GM21515 (cell line): ENCODE data around the gene ACSL6.

Experiments
- ATAC-seq: cut with Tn5 transposase; IDR thresholded peaks from one replicate; pipeline ENCODE4 v1.9.1; 2021; ENCODE audit not compliant: unreplicated experiment

The ACSL6 gene

DNA sequence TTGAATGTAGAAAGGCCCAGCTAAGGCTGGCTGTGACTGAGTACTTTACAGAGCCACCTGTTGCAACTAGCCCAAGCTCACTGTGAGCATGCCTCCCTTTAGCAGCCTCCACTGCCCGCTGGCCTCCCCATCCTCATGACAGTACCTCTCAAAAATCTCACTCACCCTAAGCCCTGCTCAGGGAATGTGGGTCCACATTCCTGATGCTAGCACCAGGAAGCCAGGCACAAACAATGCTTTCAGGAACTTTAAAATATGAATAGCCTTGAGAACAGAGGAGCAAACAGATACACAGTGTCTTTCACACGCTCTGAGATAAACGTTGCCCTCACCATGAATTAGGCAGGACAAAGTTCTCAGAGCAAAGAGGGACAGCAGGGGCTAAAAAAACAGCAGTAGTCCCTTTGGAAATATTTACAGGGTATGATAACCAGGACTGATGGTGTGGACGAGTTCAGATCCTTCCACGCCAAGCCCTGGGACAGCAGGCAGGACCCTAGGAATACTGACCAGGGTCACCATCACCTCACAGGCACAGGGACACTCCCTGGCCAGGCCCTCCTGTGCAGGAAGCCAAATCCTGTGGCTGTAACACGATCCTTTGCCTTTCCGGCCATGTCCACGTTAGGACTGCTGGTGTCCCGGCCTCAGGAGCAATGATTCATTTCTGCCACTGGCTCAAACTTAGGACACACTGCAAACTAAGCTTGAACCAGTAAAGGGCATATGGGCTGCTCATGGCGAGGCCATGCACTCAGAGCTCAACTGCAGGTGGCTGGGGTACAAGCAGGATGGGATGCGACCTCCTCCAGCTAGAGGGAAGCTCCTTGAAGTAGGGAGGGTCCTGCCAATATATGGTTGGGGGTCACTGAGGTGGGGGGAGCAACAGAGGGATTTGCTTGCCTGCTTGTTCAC lies 9.6 kb downstream of the ACSL6 start:
- no peak for ATAC-seq

DNA sequence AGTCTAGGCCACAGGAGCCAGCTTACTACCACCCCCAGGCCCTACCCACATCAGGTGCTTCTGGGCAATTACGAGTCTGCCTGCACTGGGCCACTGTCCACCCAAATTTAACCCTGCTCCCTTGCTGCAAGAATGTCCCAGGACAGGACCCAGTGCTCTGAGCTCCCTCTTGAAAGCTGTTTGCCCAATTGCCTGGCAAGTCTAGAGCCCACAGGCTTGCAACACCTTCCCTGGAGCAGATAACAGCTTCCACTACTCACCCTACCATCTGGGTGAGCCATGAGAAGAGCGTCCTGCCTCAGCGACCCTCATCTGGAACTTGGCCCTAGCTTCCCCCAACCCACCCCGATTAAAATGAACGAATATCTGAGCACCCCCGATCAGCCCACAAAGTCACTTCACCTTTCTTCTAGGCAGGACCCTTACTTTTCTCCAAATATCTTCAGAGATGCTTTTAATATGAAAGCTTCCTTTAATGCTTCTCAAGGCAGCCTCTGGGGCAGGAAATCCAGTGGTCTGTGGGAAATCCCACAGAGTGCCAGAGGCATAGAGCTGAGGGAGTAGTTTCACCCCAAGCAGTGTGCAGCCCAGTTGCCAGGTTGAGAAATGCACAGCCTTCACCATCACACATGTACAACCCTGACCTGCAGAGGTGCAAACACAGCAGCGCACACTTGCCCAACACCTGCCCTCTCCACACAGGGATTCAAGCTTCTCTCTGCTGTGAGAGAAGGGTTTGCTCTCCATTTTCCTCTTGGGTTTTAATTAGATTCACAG lies 10.6 kb downstream of the ACSL6 start:
- no peak for ATAC-seq

DNA sequence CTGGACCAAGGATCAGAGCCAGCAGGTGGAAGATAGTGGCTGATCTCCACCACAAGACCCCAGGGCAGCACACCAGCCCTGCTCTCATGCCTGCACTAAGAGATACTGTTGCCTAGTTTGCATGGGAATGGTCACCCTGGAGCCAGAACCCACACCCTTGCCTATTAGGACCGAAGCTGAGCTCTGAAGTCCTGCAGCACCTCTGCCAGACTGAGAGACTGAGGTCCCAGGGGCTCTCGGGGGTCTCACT lies 11.3 kb downstream of the ACSL6 start:
- ATAC-seq, result no peak

DNA sequence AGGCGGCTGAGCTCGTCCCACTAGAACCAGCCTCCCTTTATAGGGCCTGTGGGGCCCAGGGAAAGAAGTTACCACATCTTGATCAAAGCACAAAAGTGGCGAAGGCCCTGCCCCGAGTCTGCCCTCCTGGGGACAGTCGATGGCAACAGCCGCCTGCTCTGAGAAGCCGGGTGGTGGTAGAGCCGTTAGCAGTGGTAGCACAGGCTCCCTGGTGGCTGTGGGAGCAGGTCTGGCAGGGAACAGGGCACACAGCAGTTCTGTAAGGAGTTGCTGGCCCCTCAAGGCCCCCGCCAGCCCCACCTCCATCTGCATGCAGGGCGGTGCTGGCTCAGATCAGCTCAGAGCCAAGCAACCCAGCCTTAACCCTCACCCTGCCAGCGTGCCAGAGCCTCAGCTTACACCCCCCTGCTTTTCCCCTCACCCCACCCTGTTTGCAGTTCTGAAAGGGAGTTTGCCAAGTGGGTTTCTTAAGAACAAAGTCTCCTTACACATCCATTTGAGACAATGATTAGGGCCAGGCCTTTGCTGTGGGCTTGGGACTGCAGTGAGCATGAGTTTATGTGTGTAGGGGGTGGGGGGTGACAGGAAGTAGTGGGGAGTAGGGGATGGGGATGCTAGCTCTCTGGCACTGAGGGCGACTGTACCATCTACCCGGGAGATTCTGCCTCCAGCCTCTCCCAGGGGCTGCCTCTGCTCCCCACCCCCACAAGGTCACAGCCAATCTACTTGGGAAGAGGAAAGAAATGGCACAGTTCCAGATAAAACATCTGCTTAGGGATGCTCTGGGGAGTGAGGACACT lies 11.8 kb downstream of the ACSL6 start:
- no peak for ATAC-seq

DNA sequence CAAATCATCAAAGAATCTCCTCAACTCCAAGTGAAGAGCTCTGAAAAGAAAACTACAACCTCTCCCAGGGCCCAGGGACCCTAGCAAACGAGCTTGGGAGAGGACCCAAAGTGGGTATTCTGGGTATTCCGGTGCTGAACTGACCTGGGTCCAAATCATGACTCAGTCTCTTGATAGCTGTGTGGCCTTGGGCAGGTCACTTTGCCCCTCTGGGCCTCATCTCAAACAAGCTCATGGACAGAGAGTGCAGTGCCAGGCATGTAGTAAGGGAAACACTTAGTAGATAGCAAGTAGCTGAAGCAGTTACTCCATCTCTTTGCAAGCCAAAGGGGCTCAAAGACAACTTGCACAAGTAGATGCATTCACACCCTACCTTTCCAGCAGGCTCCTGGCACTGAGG lies 12.4 kb downstream of the ACSL6 start:
- no peak for ATAC-seq

DNA sequence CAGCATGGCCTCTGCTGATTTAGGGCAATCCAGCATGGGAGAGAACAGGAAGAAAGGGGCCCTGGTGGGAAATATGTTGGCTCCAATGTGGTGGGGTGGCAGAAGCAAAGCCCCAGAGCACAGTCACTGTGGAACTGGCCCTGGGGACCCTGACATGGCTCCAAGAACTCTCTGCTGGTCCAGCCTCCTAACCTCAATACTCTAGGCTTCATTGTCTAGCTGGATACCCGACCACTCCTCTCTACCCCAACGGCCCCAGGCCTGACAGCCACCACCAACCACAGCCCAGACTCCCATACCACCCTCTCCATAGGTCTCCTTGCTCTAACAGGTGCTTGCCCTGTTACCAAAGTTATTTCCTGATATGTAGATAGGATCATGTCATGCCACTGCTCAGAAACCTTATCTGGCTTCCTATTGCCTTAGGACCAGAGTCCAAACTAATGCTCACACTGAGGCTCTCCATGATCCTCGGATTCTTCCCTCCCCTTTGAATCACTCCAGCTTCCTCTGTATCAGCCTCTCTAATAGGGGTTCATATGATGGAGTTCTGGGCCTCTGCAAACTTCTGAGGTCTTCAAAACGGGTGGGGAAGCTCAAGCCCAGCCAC lies 12.9 kb downstream of the ACSL6 start:
- no peak for ATAC-seq

DNA sequence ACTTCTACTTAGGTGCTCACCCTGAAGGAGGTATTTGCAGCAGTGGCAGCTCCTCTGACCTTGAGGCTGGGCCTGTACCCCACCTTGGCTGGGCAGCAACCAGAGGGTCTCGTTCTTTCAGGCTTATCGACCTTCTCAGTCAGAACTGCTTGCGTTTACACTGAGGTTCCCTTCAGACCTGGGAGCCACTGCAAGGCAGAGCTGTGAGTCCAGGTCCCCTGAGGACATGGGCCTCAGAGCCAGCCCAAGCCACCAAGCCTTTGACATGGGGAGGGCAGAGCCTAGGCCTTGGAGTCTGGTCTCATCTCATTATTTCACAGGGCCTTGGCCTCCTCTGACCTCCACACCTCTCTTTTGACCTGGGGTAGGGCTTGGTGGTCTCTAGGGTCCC lies 13.7 kb downstream of the ACSL6 start:
- no peak for ATAC-seq

DNA sequence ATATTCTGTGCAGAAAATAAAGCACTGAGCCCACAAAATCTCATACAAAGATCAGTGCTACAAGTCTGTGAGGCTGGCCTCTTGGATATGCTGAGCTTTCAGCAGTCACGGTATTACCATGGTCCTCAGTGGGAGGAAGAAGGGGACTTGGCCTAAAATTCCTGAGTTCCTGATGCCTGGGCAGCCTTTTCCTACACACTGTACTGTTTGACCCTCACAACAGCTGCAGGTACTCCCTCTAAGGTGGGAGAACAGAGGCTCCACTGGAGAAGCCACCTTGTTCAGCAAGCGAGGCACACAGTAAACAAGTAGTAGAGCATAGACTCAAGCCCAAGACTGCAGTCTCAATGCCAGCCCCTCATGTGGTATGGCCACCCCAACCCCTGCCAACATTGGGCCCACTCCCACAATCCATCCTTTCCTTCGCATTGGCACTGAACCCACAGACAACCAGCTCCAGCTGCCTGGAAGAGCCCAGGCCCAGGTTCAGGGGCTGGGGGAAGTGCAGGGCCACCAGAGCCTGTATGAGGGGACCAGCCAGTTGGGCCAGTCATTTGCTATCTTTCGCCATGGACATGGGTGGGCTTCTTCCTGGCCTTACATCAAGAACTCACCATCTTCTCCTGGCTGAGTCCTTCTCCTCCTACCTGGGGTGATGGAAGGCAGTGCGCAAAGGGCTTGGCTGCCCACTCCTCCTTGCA lies 14.3 kb downstream of the ACSL6 start:
- no peak for ATAC-seq

DNA sequence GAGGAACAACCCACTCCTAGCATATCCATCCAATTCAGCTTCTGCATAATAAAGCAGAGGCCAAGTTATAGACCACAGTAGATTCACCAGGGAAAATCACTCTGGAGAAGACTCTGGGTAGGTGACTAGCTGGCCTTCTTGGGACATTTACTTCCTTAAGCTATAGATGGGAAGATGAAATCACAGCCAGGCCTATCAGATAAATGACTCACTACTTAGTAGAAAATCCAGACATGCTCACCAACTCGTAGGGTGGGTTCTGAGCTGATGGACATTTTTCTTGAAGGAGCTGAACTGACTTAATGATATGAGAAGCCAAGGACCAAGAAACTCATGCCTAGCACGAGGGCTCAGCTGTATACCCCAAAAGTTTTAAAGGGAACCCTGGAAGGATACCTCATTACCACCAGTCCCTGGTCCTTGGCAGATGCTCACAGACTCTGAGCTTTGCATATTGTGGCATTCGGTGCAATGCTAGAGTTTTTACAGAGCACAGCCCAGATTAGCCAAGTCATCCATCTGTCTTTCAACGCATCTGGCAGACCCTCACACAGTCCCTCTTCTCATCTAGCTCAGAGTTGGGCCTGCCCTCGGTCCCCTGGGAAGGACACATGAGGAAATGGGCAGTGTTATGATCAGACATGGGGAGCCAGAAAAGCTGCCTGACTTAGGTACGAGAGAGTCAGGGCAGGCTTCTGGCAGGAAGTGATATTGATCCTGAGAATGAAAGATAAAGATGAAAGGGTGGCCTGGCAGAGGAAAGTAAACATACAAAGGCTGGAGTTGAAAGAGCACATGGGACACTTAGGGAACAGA lies 15.0 kb downstream of the ACSL6 start:
- no peak for ATAC-seq

DNA sequence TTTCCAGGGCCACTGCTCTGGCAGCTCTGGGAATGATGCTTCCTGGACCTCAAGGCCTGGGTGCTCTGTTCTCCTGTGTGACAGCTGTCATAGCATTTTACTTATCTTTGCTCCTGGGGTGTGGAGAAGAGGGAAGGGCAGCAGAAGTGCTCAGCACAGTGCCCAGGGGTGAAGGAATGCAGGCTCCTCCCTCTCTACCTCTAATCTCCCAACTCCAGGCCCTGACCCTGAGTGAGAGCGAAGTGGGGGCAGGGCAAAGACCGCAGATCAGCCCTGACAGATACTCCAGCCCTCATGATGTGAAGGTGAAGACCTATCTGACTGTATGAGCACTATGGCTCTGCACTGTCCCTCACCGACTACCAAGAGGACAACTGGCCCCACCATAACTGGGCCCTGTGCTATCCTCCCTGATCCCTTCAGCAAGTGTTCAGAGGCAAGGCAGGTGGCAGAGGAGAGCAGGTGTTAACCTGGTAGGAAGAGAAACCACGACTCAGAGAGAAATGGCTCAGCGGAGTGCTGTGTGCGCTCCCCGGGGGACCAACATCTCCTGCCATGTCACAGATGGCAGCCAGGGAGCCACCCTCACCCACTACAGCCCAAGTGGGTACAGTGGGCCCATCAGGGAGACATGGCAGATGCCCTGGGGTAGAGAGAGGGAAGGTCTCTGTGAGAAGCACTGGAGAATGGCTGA lies 16.8 kb downstream of the ACSL6 start:
- no peak for ATAC-seq

DNA sequence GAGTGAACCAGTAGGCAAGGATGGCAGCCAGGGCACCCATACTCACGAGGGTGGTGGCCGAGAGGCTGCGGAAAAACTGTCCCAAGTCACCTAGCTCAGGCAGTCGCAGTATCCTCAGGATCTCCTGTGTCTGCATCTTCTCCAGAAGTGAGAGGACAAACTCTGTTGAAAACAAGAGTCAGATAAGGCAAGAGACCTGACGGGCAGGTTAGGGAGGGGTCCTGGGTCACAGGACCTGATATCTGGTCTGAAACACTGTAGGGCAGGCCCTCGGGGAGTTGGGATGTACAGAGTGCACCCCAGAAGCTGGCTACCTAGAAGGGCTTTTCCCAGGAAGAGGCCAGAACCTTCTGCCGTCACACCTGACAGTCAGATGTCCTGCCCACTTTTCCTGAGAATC lies 17.4 kb downstream of the ACSL6 start:
- ATAC-seq, result no peak

DNA sequence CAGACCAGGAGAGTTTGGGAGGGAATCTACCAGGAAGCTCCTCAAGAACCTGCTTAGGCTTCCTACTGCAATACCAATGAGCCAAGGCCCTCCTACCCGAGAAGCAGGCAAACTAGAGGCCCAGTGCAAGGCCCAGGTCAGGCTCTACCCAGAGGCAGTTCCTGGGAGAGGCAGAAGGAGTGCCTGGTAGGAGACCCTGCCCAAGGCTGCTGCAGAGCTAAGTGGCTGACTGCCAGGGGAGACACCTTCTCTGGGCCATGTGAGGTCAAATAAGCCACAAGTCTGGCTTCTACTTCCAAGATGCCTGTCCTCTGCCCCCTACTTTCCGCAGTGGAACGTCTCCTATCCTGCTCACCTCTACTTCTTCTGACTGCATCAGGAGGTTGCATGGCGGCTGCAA lies 17.8 kb downstream of the ACSL6 start:
- ATAC-seq, result no peak

DNA sequence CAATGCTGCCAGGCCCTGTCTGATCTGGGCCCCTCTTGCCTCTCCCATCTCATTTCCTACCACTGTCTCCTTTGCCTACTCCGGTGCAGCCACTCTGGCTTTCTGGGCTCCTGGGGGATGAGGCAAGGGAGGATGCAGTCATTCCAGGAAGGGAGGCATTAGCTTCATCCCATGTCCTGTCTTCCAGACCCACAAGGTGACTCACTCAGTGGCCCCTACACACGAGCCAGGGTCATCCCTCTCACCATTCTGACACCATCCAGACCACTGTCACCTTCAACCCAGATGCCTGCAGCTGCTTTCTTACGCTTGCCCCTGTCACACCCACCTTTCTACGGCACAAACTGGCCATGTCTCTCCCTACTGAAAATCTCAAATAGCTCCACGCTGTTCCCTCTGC lies 19.1 kb downstream of the ACSL6 start:
- ATAC-seq, result no peak

DNA sequence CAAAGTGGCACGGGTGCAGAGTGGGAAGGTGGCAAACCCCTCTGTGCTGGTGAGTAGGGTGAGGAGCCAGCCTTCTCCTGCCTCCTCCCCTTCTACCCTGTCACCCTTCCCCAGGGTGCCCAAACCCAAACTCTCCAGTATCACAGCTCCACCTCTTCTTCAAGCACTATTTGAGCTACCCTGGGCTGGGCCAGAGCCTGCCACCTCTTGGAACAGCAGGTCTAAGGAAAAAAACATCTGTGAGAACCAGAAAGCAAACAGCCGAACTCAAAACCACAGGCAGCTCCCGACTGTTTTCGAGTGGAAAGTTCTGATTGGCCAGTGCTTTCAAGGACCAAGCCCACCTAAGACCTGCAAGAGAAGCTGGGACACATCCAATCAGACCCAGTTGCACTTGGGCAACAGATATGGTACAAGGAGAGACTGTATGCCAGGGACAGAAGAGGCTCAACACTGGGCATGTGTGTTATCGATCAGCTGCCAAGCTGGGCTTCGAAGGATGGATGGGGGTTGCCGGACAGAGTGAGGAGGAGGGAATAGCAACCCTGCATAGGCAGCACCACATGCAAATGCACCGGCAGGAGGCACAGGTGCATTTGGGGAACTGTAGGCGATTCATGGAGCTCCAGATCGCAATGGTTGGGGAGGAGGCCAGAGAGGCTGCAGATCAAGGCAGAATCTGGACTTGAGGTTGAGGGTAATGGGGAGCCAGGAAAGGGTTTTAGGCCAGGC lies 19.7 kb downstream of the ACSL6 start:
- no peak for ATAC-seq

DNA sequence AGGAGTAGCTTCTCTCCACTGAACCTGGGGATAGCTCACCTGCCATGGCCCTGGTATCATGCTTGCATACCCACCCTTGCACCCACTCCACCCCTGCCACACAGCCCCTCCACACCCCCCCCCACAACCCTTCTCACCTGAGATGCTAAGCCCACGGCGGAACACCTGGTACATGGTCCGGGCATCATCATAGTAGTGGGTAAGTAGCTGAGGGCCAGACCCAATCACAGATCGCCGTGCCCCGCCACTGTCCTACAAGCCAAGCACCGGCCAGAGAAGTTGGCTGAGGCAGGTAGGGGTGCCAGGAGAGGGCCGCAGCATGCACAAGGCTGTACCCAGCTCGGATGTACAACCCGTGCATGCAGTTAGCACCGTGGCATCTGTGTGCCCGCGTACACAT lies 20.7 kb downstream of the ACSL6 start:
- ATAC-seq, result no peak

DNA sequence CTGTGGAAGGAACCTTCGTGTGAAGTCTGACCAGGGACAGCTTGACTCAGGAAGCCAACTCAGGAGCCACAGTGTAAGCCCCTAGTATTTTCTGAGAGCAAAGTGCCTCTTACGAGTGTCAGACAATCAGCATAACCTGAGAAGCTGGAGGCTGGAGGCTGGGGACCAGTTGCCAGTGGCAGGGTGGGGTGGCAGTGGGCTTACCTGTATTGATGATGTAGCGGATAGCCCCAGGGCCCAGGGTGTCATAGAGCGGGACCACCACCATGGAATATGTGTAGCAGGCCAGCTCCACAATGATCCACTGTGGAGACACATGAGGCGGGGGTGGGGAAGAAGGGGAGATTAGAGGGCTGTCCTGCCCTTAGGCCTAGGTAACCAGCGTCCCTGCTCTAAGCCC lies 22.9 kb downstream of the ACSL6 start:
- ATAC-seq, result no peak

DNA sequence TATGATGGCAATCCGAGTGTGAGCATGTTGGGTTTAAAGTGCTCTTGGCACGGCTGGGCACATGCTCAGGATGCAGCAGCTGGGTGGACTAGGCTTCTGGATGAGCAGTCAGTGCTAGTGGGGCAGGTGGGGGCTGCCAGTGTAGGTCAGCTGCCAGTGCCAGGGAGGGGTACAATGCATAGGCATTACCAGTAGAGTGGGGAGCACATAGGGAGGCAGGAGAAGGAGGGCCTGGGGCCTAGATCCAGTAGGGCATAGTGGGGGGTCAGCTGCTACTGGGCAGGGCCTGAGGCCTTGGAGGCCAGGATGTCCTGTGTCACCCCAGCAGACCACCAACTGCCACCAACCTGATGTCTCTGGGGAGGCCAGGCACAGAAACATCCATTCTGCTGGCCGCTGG lies 24.2 kb downstream of the ACSL6 start:
- ATAC-seq, result no peak

DNA sequence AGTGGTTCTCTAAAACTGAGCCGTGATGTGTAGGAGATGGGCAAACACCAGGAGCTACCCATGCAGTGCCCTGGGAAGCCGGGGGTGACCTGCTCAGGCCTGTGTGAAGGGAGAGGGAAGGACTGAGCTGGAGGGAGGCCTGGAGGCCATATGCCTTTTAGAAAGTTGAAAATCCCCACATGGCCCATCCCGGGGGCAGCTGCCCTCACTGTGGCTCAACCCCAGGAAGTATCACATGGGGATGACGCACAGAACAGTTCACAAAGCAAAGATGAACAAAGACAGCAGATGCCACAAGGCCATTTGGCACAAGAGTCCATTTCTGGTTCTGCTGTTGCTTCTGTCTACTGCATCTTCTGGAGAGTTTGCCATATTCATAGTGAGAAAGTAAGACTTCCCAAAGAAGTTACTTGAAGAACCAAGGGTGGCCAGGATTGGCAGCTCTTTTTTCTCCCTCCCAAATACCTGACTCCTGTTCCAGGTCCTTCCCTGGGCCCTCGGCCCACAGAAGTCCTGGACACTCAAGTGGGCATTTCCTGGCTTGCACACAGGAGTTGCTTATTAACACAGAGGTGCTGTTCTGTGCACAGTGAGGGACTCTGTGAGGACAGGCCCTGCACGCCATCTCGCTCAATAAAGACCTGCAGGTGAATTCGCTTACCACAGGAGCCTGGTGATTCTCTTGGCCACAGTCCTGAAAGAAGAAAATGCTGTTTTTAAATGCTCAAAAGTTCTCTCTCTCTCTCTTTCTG lies 25.1 kb downstream of the ACSL6 start:
- ATAC-seq, result no peak
